Fibroblast of villous mesenchyme (primary cell): ENCODE measurements around the gene TPSB2. TPM values are rescaled to one million over a fixed set of nuclear protein-coding genes. Genes with fewer than 3 reads are reported as not detected.
"Not testable (repeated sequence)": the region's sequence is repeated elsewhere in the genome, so short reads cannot be mapped to it uniquely, and the experiment has no call there.

Source experiments
- DNase-seq: peaks from one replicate; pipeline ENCODE4 v3.0.0-alpha.2; 2010; ENCODE audit warnings: low read depth
- H3K4me3 ChIP-seq: 2 replicates; pipeline ENCODE4 v1.5.1; 2011; ENCODE audit warnings: low read depth, mild to moderate bottlenecking, low read length
- total RNA-seq: library from RNA; depleted of rRNA; stranded (reverse); fragments of >200 nt; gene quantifications from 2 replicates; pipeline ENCODE4 v1.2.3, GENCODE V29; 2012
- TF ChIP-seq, protein P1 (sequence below): IDR thresholded peaks from 2 replicates; pipeline ENCODE4 v1.5.1; 2012; ENCODE audit warnings: low read depth, mild to moderate bottlenecking, low read length; ENCODE audit not compliant: insufficient read depth

Gene TPSB2
- total RNA-seq, 1 donor, result not detected

DNA sequence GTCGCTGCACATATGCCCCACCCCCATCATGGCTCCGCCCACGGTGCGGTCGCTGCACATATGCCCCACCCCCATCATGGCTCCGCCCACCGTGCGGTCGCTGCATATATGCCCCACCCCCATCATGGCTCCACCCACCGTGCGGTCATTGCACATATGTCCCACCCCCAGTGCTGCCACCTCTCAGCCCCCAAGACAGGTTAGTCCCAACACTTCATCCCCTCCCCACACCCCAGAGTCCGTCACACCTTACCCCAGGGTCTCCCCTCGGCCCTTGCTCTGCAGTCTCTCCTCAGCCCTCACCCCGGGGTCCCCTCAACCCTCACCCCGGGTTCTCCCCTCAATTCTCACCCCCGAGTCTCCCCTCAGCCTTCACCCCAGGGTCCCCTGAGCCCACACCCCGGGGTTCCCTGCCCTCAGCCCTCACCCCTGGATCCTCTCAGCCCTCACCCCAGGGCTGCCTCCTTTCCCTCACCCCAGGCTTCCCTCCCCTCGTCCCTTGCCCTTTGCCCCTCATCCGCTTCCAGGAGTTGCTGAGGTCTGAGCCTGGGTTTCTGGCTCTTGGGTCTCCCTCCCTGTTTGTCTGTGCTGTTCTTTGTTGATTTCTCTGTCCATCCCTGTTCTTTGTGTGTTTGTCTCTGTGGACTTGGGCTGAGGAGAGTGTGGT is 30.5 kb downstream of the TPSB2 start:
- no peak overlapping the region for H3K4me3 ChIP-seq
- TF ChIP-seq, protein P1, sequence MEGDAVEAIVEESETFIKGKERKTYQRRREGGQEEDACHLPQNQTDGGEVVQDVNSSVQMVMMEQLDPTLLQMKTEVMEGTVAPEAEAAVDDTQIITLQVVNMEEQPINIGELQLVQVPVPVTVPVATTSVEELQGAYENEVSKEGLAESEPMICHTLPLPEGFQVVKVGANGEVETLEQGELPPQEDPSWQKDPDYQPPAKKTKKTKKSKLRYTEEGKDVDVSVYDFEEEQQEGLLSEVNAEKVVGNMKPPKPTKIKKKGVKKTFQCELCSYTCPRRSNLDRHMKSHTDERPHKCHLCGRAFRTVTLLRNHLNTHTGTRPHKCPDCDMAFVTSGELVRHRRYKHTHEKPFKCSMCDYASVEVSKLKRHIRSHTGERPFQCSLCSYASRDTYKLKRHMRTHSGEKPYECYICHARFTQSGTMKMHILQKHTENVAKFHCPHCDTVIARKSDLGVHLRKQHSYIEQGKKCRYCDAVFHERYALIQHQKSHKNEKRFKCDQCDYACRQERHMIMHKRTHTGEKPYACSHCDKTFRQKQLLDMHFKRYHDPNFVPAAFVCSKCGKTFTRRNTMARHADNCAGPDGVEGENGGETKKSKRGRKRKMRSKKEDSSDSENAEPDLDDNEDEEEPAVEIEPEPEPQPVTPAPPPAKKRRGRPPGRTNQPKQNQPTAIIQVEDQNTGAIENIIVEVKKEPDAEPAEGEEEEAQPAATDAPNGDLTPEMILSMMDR, result no peak
- no peak for DNase-seq

DNA sequence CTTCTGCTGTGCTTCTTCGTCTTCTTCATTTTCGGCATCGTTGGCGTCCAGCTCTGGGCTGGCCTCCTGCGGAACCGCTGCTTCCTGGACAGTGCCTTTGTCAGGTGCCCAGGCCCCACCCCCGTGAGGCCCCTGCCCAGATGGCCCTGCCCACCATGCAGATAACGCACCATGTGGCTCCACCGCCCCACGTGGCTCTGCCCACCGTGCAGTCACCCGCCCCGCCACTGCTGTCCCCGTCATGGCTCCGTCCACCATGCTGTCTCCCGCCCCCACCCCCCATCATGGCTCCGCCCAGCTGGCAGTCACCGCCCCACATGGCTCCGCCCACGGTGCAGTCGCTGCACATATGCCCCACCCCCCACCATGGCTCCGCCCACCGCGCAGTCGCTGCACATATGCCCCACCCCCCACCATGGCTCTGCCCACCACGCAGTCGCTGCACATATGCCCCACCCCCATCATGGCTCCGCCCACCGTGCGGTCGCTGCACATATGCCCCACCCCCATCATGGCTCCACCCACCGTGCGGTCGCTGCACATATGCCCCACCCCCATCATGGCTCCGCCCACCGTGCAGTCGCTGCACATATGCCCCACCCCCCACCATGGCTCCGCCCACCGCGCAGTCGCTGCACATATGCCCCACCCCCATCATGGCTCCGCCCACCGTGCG is 31.2 kb downstream of the TPSB2 start:
- DNase-seq, H3K4me3 ChIP-seq: not testable (repeated sequence)

DNA sequence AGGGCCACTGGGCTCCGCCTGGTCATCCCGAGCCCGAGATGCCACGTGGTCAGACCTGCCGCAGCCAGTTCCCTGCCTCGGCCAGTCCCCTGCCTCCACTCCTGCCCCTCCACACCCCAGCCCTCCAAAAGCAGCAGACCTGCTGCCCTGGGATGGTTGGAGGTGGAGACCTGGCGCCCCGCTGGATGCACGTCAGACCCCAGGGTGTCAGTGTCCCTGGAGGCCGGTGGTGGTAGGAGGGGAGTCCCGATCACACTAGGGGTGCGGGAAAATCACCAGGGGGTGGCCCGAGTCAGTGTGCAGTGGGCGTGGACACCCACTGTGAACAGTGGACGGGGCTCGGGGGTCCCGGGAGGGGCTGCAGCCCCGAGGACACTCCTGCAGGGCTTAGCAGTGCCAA is 31.8 kb downstream of the TPSB2 start:
- H3K4me3 ChIP-seq, result no peak overlapping the region
- TF ChIP-seq, protein P1, result no peak
- no peak for DNase-seq

DNA sequence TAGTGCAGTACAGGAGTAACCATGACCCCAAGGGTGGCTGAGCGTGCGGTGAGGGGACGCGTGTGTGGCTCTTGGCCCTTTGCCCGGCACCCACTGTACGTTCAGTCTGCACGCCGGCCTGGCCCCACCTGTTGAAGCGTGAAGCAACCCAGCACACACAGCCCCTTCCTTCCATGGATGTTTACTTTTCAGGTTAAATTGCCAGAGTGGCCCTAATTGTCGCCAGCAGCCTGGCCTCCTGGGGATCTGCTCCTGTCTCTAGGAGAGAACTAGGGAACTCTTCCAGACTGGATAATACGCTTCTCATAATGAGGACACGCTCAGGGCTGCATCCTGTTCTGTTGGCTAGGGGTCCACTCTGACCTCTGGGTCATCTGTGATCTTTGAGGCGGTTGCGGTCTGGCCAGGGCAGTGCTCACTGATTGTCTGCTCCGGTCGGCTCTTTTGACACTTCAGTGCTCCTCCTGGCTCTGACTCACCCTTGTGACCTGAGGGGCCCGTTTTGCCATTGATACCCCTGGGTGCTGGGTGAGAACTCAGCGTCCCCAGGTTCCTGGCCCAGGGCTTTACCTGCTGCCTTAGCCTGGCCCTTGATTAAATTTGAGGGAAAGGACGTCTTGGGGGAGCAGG is 32.6 kb downstream of the TPSB2 start:
- no peak for DNase-seq
- no peak overlapping the region for H3K4me3 ChIP-seq
- TF ChIP-seq, protein P1, result no peak

DNA sequence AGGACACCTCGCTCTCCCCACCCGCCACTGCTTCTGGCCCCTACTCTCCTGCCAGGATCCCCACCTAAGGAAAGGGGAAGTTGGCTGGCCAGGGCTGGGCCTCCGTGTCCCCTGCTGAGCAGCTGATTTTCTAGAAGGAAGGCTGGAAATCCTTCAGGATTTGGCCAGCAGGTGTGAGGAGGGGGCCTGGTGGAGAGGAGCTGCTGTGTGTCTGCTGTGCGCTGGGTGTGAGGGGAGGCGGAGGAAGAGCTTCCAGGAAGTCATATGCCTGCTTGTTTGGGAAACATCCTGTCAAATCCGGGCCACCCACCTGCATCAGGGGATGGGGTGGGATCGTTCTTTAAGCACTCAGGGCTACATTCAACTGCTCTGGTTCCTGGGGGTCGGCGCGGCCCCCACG is 33.5 kb downstream of the TPSB2 start:
- DNase-seq, result no peak
- H3K4me3 ChIP-seq, result no peak overlapping the region
- TF ChIP-seq, protein P1, result no peak

DNA sequence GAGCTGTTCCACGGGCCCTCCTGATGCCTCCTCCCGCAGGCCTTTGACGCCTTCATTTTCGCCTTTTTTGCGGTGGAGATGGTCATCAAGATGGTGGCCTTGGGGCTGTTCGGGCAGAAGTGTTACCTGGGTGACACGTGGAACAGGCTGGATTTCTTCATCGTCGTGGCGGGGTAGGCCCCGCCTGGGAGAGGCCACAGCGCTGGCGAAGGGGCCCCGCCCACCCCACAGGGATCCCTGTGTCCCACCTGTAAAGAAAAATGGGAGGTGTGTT is 34.7 kb downstream of the TPSB2 start:
- no peak overlapping the region for H3K4me3 ChIP-seq
- TF ChIP-seq, protein P1, result no peak
- no peak for DNase-seq

DNA sequence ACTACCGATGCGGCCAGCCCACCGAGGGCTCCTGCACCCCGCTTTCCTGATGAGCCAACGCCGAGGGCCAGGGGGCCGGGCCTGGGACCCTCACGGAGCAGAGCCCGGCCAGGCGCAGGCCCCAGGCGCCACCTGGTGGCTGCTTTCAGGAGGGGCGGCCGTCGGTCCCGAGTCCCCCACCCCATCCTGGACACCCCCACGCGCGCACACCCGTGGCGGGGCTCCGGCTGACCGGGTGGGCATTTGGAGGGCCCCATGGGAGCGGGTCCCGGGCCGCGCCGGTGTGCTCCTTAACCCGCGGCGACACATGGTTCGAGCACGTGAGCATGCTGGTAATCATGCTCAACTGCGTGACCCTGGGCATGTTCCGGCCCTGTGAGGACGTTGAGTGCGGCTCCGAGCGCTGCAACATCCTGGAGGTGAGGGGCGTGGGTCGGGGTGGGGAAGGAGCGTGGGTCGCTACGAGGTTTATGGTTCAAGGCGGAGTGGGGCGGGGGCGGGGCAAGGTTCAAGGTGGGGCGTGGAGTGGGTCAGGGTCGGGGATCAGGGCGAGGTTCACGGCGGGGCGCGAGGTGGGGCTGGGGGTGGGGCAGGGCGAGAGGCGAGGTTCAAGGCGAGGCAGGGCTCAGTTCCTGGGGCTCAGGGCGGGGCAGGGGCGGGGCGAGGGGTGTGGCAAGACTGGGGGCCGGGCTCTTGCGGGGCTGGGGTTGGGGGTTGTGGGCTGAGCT is 35.2 kb downstream of the TPSB2 start:
- DNase-seq, result no peak
- no peak overlapping the region for H3K4me3 ChIP-seq
- TF ChIP-seq, protein P1, result peak; percentile 69
